GM12801 (cell line): ENCODE measurements around the gene MACROD2.

Experiments used
- CTCF ChIP-seq: IDR thresholded peaks from one replicate; pipeline ENCODE4 v1.5.1; 2011; ENCODE audit warnings: control low read depth; ENCODE audit not compliant: insufficient read length; ENCODE audit errors: extremely low read depth

The MACROD2 gene

GRCh38 chr20:15060265-15061060, 1065.1 kb downstream of the MACROD2 start:
- TF ChIP-seq CTCF: no peak

- no peak for TF ChIP-seq CTCF
These were observed 1065.7 kb downstream of the MACROD2 start for GRCh38 chr20:15061061-15061430.

GRCh38 chr20:15061955-15062354, 1066.6 kb downstream of the MACROD2 start:
- TF ChIP-seq CTCF: no peak

GRCh38 chr20:15063081-15063480, 1067.8 kb downstream of the MACROD2 start:
- TF ChIP-seq CTCF: no peak

GRCh38 chr20:15064741-15065140, 1069.4 kb downstream of the MACROD2 start:
- TF ChIP-seq CTCF: no peak

GRCh38 chr20:15065794-15066193, 1070.5 kb downstream of the MACROD2 start:
- no peak for TF ChIP-seq CTCF

GRCh38 chr20:15068486-15068885, 1073.2 kb downstream of the MACROD2 start:
- TF ChIP-seq CTCF: no peak

GRCh38 chr20:15069355-15069754, 1074.0 kb downstream of the MACROD2 start:
- TF ChIP-seq CTCF: no peak
